Measurements from ENCODE around the gene GXYLT2.

DNA sequence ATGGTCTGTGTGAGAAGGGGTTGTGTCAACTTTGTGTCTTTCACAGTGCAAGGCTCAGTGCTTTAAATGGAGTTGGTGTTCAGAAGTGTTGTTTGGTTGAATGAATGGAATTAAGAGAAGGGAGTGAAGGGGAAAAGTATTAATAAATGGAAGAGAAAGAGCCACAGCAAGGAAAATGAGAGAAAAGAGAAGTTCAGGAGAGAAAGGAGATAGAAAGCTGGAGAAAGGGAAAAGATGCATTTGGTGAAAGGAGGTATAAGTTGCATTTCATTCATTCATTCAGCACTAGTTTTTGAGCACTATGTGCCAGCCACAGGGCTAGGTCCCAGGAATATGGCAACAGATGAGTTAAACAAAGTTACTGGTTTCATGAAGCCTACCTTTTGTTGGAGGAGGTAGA, 74.5 kb downstream of the GXYLT2 start:
- TF ChIP-seq, protein P1, sequence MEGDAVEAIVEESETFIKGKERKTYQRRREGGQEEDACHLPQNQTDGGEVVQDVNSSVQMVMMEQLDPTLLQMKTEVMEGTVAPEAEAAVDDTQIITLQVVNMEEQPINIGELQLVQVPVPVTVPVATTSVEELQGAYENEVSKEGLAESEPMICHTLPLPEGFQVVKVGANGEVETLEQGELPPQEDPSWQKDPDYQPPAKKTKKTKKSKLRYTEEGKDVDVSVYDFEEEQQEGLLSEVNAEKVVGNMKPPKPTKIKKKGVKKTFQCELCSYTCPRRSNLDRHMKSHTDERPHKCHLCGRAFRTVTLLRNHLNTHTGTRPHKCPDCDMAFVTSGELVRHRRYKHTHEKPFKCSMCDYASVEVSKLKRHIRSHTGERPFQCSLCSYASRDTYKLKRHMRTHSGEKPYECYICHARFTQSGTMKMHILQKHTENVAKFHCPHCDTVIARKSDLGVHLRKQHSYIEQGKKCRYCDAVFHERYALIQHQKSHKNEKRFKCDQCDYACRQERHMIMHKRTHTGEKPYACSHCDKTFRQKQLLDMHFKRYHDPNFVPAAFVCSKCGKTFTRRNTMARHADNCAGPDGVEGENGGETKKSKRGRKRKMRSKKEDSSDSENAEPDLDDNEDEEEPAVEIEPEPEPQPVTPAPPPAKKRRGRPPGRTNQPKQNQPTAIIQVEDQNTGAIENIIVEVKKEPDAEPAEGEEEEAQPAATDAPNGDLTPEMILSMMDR (IDR thresholded peaks at IDR 0.05), result no peak
- no peak for TF ChIP-seq POLR2A (IDR thresholded peaks at IDR 0.05)

Measured in lower leg skin (tissue), 3 donors.